GM12872 (cell line): ENCODE data around the gene PPP1R14B.

Experiments used
- CTCF ChIP-seq: IDR thresholded peaks from 3 replicates; pipeline ENCODE4 v1.5.1; 2011; ENCODE audit warnings: low read depth, mild to moderate bottlenecking, low read length, moderate library complexity; ENCODE audit not compliant: insufficient read depth

Gene PPP1R14B

GRCh38 chr11:64239662-64240434, 6.9 kb downstream of the PPP1R14B start:
- TF ChIP-seq CTCF: no peak

GRCh38 chr11:64238999-64239398, 7.7 kb downstream of the PPP1R14B start:
- no peak for TF ChIP-seq CTCF

- TF ChIP-seq CTCF: no peak
Measured at GRCh38 chr11:64238076-64238475, 8.7 kb downstream of the PPP1R14B start.

- no peak for TF ChIP-seq CTCF
Measured at GRCh38 chr11:64237484-64237951, 9.2 kb downstream of the PPP1R14B start.

GRCh38 chr11:64235437-64236161, 11.1 kb downstream of the PPP1R14B start:
- no peak for TF ChIP-seq CTCF

GRCh38 chr11:64234647-64235379, 11.9 kb downstream of the PPP1R14B start:
- TF ChIP-seq CTCF: no peak
